NCI-H2029 treated with DMSO at 0.1 percent for 48 hours (cell line): ENCODE data around the gene INTS11.
A peak's percentile ranks its signal among the peaks of the same experiment; 100 is the strongest.
"Not testable (repeated sequence)": the region's sequence is repeated elsewhere in the genome, so short reads cannot be mapped to it uniquely, and the experiment has no call there.

Experiments used
- DNase-seq: peaks from one replicate; lab custom pipeline; 2025; lab: John Stamatoyannopoulos, UW

The INTS11 gene

GRCh38 chr1:1329304-1330210 lies 5.1 kb upstream of the INTS11 start:
- no peak for DNase-seq

- DNase-seq = no peak
Observed at GRCh38 chr1:1328254-1328653, 3.8 kb upstream of the INTS11 start.

- DNase-seq = no peak
Observed at GRCh38 chr1:1327291-1327690, 2.8 kb upstream of the INTS11 start.

- DNase-seq = no peak
Observed at GRCh38 chr1:1326075-1326605, 1.7 kb upstream of the INTS11 start.

GRCh38 chr1:1325288-1326074 lies 1.0 kb upstream of the INTS11 start:
- DNase-seq = no peak

GRCh38 chr1:1324084-1324523 lies 356 bp downstream of the INTS11 start:
- no peak for DNase-seq

- no peak for DNase-seq
Observed at GRCh38 chr1:1322952-1323351, 1.5 kb downstream of the INTS11 start.

GRCh38 chr1:1322418-1322817 lies 2.0 kb downstream of the INTS11 start:
- no peak for DNase-seq

- no peak for DNase-seq
Observed at GRCh38 chr1:1321477-1321876, 3.0 kb downstream of the INTS11 start.

GRCh38 chr1:1320666-1321448 lies 3.6 kb downstream of the INTS11 start:
- no peak for DNase-seq

- no peak for DNase-seq
Observed at GRCh38 chr1:1319646-1319941, 4.9 kb downstream of the INTS11 start.

- DNase-seq = no peak
Observed at GRCh38 chr1:1318777-1319645, 5.4 kb downstream of the INTS11 start.

GRCh38 chr1:1318131-1318652 lies 6.3 kb downstream of the INTS11 start:
- peak; percentile 67 for DNase-seq

GRCh38 chr1:1317420-1317819 lies 7.0 kb downstream of the INTS11 start:
- DNase-seq = no peak

- DNase-seq = not testable (repeated sequence)
Observed at GRCh38 chr1:1316199-1316598, 8.3 kb downstream of the INTS11 start.

- DNase-seq = no peak
Observed at GRCh38 chr1:1315435-1315954, 9.0 kb downstream of the INTS11 start.

GRCh38 chr1:1314678-1315335 lies 9.7 kb downstream of the INTS11 start:
- no peak for DNase-seq

GRCh38 chr1:1314237-1314586 lies 10.2 kb downstream of the INTS11 start:
- DNase-seq = no peak

GRCh38 chr1:1313500-1314236 lies 10.8 kb downstream of the INTS11 start:
- no peak for DNase-seq
